Measurements from ENCODE around the gene DCP2. TPM values are rescaled to one million over a fixed set of nuclear protein-coding genes. Genes with fewer than 3 reads are reported as not detected.

The DCP2 gene
- total and polyA plus RNA-seq, 2 donors from 2014 or later: 6.9 to 43.0 TPM

GRCh38 chr5:113040672-113041260 is 64.2 kb downstream of the DCP2 start:
- Histone ChIP-seq H3K27ac (ENCODE audit: low read depth in 2 of 2, low read length in 2 of 2) (no peak overlapping the region), H3K27me3 (ENCODE audit: control insufficient read depth, insufficient read depth, low read length) (no peaks in the 10 kb centered on the region), H3K36me3 (ENCODE audit: control insufficient read depth in 2 of 3, insufficient read depth in 3 of 3, low read length in 3 of 3) (peaks cover 0 to 2% (median 0%) of the 10 kb centered on the region in 3 donors), H3K9ac (ENCODE audit: low read length in 3 of 3) (no peak overlapping the region), H3K9me3 (ENCODE audit: control insufficient read depth in 2 of 3, insufficient read depth in 1 of 3, low read length in 3 of 3) (no peaks in the 10 kb centered on the region), H3K4me3 (ENCODE audit: low read length in 3 of 3) (no peak overlapping the region), H3K4me1 (ENCODE audit: control insufficient read depth in 2 of 3, insufficient read depth in 2 of 3, low read depth in 1 of 3, low read length in 3 of 3) (no peaks in the 10 kb centered on the region)
- peak in 1 of 5 donors; percentile 2 for DNase-seq
- intact Hi-C loops (cut with DNase I): no loop called here
- FAIRE-seq: no peak
- no peak for TF ChIP-seq CTCF (IDR thresholded peaks at IDR 0.05; ENCODE audit: borderline replicate concordance, extremely low read depth, insufficient read depth)

- TF ChIP-seq CTCF (IDR thresholded peaks at IDR 0.05; ENCODE audit: borderline replicate concordance, extremely low read depth, insufficient read depth): no peak
These were observed 66.1 kb downstream of the DCP2 start for GRCh38 chr5:113042491-113043243.

GRCh38 chr5:113043491-113043931 is 66.9 kb downstream of the DCP2 start:
- no peaks in the 10 kb centered on the region for H3K9me3 ChIP-seq (ENCODE audit: control insufficient read depth in 2 of 3, insufficient read depth in 1 of 3, low read length in 3 of 3)
- no peaks in the 10 kb centered on the region for H3K27me3 ChIP-seq (ENCODE audit: control insufficient read depth, insufficient read depth, low read length)
- no peak overlapping the region for H3K4me3 ChIP-seq (ENCODE audit: low read length in 3 of 3)
- FAIRE-seq (no peak), DNase-seq (peak in 4 of 5 donors; percentile 30 to 70 (median 50))
- intact Hi-C loops (cut with DNase I): no loop called here
- peaks cover 0 to 3% (median 0%) of the 10 kb centered on the region in 3 donors for H3K4me1 ChIP-seq (ENCODE audit: control insufficient read depth in 2 of 3, insufficient read depth in 2 of 3, low read depth in 1 of 3, low read length in 3 of 3)
- no peak overlapping the region for H3K9ac ChIP-seq (ENCODE audit: low read length in 3 of 3)
- peaks cover 0 to 2% (median under 1%) of the 10 kb centered on the region in 3 donors for H3K36me3 ChIP-seq (ENCODE audit: control insufficient read depth in 2 of 3, insufficient read depth in 3 of 3, low read length in 3 of 3)
- H3K27ac ChIP-seq (ENCODE audit: low read depth in 2 of 2, low read length in 2 of 2): no peak overlapping the region
- TF ChIP-seq CTCF (IDR thresholded peaks at IDR 0.05; ENCODE audit: borderline replicate concordance, extremely low read depth, insufficient read depth): no peak

More at GRCh38 chr5:113042491-113043243, 66.1 kb downstream of the DCP2 start:
- no peaks in the 10 kb centered on the region for H3K27me3 ChIP-seq (ENCODE audit: control insufficient read depth, insufficient read depth, low read length)
- H3K27ac ChIP-seq (ENCODE audit: low read depth in 2 of 2, low read length in 2 of 2): no peak overlapping the region
- H3K4me1 ChIP-seq (ENCODE audit: control insufficient read depth in 2 of 3, insufficient read depth in 2 of 3, low read depth in 1 of 3, low read length in 3 of 3): peaks cover 0 to 3% (median 0%) of the 10 kb centered on the region in 3 donors
- intact Hi-C loops (cut with DNase I): no loop called here
- no peak for DNase-seq
- peaks cover 0 to 2% (median 0%) of the 10 kb centered on the region in 3 donors for H3K36me3 ChIP-seq (ENCODE audit: control insufficient read depth in 2 of 3, insufficient read depth in 3 of 3, low read length in 3 of 3)
- no peak overlapping the region for H3K4me3 ChIP-seq (ENCODE audit: low read length in 3 of 3)
- no peak overlapping the region for H3K9ac ChIP-seq (ENCODE audit: low read length in 3 of 3)
- FAIRE-seq: no peak
- no peaks in the 10 kb centered on the region for H3K9me3 ChIP-seq (ENCODE audit: control insufficient read depth in 2 of 3, insufficient read depth in 1 of 3, low read length in 3 of 3)

Measured in kidney (tissue), 14 donors.